Endometrial microvascular endothelial cells (primary cell): ENCODE measurements around the gene TRPV2. TPM values are rescaled to one million over a fixed set of nuclear protein-coding genes. Genes with fewer than 3 reads are reported as not detected.

ENCODE experiments used
- total RNA-seq: library from RNA; depleted of rRNA; stranded (reverse); fragments of >200 nt; gene quantifications from one replicate; pipeline ENCODE4 v1.2.3, GENCODE V29; 2015; ENCODE audit errors: inconsistent ontology term

The TRPV2 gene
- total RNA-seq, 1 donor from 2014 or later: 182 TPM

Other genes starting within 250 kb of the TRPV2 start
- 56.9 TPM for gene NCOR1, start 200.0 kb upstream of the TRPV2 start, total RNA-seq
- gene PIGL, start 198.4 kb upstream of the TRPV2 start, total RNA-seq: 44.9 TPM
- gene CENPV, start 62.1 kb upstream of the TRPV2 start, total RNA-seq: 38.7 TPM
- gene UBB, start 34.5 kb upstream of the TRPV2 start, total RNA-seq: 1,239 TPM
- 0.19 TPM for gene LRRC75A, start 76.6 kb downstream of the TRPV2 start, total RNA-seq
- 4.6 TPM for gene ZNF287, start 153.6 kb downstream of the TRPV2 start, total RNA-seq
- gene ZNF624, start 238.3 kb downstream of the TRPV2 start, total RNA-seq: 1.6 TPM